ENCODE results near the gene DNAH14.
"Not testable (repeated sequence)": the region's sequence is repeated elsewhere in the genome, so short reads cannot be mapped to it uniquely, and the experiment has no call there.

DNA sequence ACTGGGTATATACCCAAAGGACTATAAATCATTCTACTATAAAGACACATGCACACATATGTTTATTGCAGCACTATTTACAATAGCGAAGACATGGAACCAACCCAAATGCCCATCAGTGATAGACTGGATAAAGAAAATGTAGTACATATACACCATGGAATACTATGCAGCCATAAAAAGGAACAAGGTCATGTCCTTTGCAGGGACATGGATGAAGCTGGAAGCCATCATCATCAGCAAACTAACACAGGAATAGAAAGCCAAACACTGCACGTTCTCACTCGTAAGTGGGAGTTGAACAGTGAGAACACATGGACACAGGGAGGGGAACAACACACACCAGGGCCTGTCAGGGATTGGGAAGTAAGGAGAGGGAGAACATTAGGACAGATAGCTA, 1.8 kb upstream of the DNAH14 start:
- TF ChIP-seq, protein P1, sequence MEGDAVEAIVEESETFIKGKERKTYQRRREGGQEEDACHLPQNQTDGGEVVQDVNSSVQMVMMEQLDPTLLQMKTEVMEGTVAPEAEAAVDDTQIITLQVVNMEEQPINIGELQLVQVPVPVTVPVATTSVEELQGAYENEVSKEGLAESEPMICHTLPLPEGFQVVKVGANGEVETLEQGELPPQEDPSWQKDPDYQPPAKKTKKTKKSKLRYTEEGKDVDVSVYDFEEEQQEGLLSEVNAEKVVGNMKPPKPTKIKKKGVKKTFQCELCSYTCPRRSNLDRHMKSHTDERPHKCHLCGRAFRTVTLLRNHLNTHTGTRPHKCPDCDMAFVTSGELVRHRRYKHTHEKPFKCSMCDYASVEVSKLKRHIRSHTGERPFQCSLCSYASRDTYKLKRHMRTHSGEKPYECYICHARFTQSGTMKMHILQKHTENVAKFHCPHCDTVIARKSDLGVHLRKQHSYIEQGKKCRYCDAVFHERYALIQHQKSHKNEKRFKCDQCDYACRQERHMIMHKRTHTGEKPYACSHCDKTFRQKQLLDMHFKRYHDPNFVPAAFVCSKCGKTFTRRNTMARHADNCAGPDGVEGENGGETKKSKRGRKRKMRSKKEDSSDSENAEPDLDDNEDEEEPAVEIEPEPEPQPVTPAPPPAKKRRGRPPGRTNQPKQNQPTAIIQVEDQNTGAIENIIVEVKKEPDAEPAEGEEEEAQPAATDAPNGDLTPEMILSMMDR (IDR thresholded peaks at IDR 0.05): not testable (repeated sequence)
- TF ChIP-seq POLR2A, EP300 (IDR thresholded peaks at IDR 0.05): not testable (repeated sequence)
